Medulla oblongata (tissue), 1 donor: Measurements from ENCODE around the gene FDCSP.
"Not testable (repeated sequence)": the region's sequence is repeated elsewhere in the genome, so short reads cannot be mapped to it uniquely, and the experiment has no call there.

Source experiments
- DNase-seq: peaks from one replicate; pipeline ENCODE4 v3.0.0-alpha.2; 2015; ENCODE audit errors: extremely low spot score

FDCSP gene

DNA sequence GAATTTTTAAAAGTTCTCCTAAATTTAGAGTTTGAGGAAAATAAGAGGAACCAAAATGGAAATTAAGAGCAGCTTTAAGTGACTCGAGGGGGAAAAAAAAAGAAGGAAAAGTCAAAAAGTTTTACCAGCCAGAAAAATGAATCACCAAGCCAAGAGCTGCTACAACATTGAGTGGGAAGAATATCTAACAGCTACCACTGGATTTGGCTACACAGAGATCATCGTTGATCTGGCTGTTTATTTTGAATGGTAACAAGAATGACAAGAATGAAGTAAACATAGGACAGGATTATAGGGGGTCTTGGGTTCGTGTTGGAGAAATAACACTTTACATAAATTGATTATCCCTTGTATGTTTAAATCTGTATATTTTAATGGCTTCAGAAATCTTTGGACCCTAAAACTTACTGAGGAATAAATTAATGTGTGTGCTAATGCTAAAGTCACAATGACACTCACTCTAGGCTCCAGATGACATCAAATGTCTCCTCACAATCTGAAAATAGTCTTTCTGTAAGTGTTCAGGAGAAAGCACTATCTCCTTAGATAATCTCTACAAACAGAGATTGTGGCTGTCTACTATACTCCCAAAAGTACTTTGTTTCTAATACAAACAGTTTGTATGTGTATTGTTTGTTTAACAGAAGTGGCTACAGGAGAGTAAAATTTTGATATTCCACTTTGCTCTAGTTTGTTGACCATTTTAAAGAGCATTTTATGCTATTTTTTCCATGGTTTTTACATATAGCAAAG, 13.4 kb downstream of the FDCSP start:
- no peak for DNase-seq

DNA sequence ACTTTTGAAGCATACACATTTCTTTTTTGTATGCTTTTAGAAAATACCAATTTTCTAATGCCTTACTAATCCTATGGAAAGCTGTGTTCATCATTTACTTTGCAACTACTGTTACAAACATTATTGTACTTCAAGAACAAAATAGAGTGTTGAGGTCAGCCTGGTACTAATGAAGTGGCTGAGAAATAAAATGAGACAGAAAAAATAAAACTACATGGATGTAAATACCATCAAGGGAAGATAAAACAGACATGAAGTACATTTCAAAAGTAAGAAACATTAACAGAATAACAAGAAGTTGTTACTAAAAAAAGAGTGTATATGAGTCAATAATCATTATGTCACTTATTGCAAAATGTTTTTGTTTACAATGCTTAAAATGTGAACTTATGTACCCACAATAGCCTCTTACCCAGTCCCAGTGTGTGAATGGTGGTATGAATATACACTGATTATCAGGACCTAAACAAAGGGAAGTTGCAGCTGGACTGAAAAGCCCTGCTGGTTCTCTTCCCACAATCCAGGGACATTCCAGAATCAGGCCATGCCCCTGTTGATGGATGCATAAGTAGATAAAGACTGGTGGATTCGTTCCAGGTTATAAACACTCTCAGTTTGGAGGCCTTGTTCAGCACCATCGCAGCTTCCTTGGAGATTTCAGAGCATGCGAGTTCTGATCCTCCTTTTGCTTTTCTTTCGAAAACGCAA, 14.1 kb downstream of the FDCSP start:
- no peak for DNase-seq

DNA sequence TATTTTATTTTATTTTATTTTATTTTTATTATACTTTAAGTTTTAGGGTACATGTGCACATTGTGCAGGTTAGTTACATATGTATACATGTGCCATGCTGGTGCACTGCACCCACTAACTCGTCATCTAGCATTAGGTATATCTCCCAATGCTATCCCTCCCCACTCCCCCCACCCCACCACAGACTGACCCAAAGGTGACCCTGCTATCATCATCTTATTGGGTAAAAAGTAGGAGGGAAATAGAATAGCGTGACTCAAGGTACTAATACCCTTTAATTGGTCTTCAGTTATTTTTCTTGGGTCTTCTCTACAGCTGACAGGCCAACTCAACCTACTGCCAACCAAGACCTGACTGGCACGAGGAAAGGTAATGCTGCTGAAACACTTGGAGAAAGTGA, 16.4 kb downstream of the FDCSP start, which contains the start of gene CSN3:
TSS of gene CSN3 (plus strand) at position 301 of the 400 bp plus-strand sequence. CDS start 2,223 bp downstream, outside the sequence.
- not testable (repeated sequence) for DNase-seq

DNA sequence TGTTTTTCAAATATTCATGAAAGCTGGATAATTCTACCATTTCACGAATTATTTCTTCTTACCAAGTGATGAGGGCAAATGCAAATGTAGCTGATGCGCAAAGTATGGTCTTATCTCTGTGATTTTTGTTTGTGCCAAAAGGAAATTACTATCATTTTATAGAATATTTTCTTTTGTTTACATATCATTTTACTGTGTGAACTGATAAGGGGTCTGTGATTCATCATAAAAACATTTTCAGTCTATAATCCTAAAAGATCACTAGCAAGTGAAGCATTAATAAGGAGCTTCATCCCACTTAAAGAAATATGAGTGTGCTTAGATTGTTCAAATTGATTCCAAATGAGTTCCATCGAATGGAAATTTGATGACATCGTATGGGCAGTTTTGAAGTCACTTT, 17.2 kb downstream of the FDCSP start:
- DNase-seq = no peak

DNA sequence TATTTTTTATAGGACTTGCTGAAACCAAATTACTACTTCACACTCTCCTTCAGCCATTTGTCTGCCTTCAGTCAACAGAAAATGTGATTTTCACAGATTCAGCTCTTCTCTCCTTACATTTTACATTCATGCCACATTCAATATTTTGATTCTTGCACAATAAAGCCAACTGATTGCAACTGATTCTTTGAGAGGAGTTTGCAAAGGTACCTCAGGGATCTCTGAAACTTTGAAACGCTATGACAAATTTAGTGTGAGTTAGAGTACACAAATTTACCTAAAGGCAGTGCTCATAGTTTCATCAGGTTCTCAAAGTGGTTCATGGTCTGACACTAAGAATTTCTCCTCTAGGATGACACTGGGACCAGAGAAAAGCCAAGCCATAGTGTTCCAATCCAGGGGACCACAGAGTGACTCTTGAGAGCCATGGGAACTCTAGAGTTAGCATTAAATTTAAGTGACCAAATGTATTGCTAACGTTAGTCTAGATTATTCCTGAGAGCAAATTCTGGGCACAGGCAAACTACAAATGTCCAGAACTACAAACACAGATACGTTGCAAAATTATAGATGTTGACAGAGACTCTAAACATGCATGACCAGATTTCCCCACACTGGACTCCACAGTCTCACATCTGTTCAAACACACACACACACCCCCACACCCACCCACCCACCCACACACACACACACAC, 25.5 kb downstream of the FDCSP start:
- no peak for DNase-seq

GRCh38 chr4:70251945-70252277, 26.0 kb downstream of the FDCSP start:
- no peak for DNase-seq

DNA sequence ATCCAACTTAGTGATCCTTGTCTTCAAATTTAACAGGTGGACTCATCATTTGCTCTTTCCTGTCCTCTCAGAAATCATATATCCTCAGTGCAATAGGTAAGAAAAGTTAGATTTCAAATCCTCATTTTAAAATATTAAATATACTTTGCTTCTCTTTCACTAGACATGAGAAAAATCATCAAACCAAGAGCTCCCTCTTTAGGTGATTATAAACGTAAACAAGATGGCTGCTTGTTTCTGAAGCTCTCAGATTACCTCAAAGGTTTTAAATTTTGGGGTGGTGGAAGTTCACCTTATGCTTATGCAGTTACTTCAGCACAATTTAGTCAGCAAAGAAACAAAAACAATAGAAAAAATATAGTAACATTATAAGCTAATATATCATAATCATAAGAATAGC, 43.8 kb downstream of the FDCSP start:
- DNase-seq = no peak

- peak; percentile 45 for DNase-seq
Measured at GRCh38 chr4:70277121-70277520, 51.2 kb downstream of the FDCSP start.

- DNase-seq = no peak
Measured at GRCh38 chr4:70280567-70280966, 54.6 kb downstream of the FDCSP start.
